CD4-positive, CD25-positive, alpha-beta regulatory T cell (primary cell): ENCODE data around the gene KAZN. TPM values are rescaled to one million over a fixed set of nuclear protein-coding genes. Genes with fewer than 3 reads are reported as not detected.

Experiments
- ATAC-seq, 2 donors: fragments of 150-1000 bp; cut with Tn5 transposase; one replicate each; pipeline ENCODE4 v1.10.0; 2021; ENCODE audit warnings: low read depth in 2 of 2, moderate number of reproducible peaks in 2 of 2, moderate library complexity in 1 of 2
- DNase-seq, 3 donors: peaks; one replicate each; pipeline versions ENCODE4 v3.0.0 to v3.0.0-alpha.2; 2012 to 2022; ENCODE audit warnings: mixed read lengths in 1 of 3
- H3K27ac ChIP-seq: one replicate; pipeline ENCODE4 v1.7.0; 2013; ENCODE audit warnings: mild to moderate bottlenecking, low read length; ENCODE audit not compliant: insufficient read depth, poor library complexity, severe bottlenecking
- H3K27me3 ChIP-seq: one replicate; pipeline ENCODE4 v1.7.0; 2013; ENCODE audit warnings: low read length; ENCODE audit not compliant: control insufficient read depth, insufficient read depth
- H3K36me3 ChIP-seq: one replicate; pipeline ENCODE4 v1.7.0; 2013; ENCODE audit warnings: mild to moderate bottlenecking, low read length, moderate library complexity; ENCODE audit not compliant: control insufficient read depth, insufficient read depth
- H3K4me1 ChIP-seq: 2 replicates; pipeline ENCODE4 v1.7.0; 2013; ENCODE audit warnings: mild to moderate bottlenecking, low read length; ENCODE audit not compliant: insufficient read depth, control insufficient read depth, poor library complexity, severe bottlenecking
- H3K4me3 ChIP-seq: one replicate; pipeline ENCODE4 v1.7.0; 2013; ENCODE audit warnings: low read depth, mild to moderate bottlenecking, low read length, moderate library complexity
- H3K9me3 ChIP-seq, 2 experiments: 1 replicate in 1 of 2; 2 replicates in 1 of 2; pipeline ENCODE4 v1.7.0; 2013; ENCODE audit warnings: low read length in 2 of 2, mild to moderate bottlenecking in 1 of 2, moderate library complexity in 1 of 2; ENCODE audit not compliant: control insufficient read depth in 2 of 2
- H3K27ac Mint-ChIP-seq, 3 donors: one replicate each; pipeline ENCODE4 v1.8.0; 2020 to 2022; ENCODE audit warnings: mild to moderate bottlenecking in 3 of 3, mixed read lengths in 3 of 3, moderate library complexity in 2 of 3
- H3K27me3 Mint-ChIP-seq: one replicate; pipeline ENCODE4 v1.8.0; 2022; ENCODE audit warnings: mild to moderate bottlenecking, mixed read lengths
- H3K36me3 Mint-ChIP-seq: one replicate; pipeline ENCODE4 v1.8.0; 2020; ENCODE audit warnings: mixed read lengths
- H3K4me1 Mint-ChIP-seq, 4 donors: one replicate each; pipeline ENCODE4 v1.8.0; 2020 to 2022; ENCODE audit warnings: mixed read lengths in 4 of 4, mild to moderate bottlenecking in 1 of 4
- H3K4me3 Mint-ChIP-seq, 4 donors: one replicate each; pipeline ENCODE4 v1.8.0; 2020 to 2022; ENCODE audit warnings: mild to moderate bottlenecking in 4 of 4, mixed read lengths in 4 of 4, moderate library complexity in 3 of 4
- H3K9me3 Mint-ChIP-seq, 7 donors: one replicate each; pipeline ENCODE4 v1.8.0; 2020 to 2022; ENCODE audit warnings: mixed read lengths in 7 of 7, mild to moderate bottlenecking in 3 of 7, moderate library complexity in 2 of 7
- polyA plus RNA-seq, 4 donors: library from polyadenylated mRNA; unstranded; fragments of 300-500 nt; fragmentation: Illumina TruSeq; gene quantifications; one replicate each; pipeline ENCODE4 v1.2.3, GENCODE V29; 2021
- total RNA-seq: library from RNA; stranded (reverse); gene quantifications from one replicate; pipeline ENCODE4 v1.2.3, GENCODE V29; 2022

The KAZN gene
- total and polyA plus RNA-seq, 5 donors from 2014 or later, result not detected

DNA sequence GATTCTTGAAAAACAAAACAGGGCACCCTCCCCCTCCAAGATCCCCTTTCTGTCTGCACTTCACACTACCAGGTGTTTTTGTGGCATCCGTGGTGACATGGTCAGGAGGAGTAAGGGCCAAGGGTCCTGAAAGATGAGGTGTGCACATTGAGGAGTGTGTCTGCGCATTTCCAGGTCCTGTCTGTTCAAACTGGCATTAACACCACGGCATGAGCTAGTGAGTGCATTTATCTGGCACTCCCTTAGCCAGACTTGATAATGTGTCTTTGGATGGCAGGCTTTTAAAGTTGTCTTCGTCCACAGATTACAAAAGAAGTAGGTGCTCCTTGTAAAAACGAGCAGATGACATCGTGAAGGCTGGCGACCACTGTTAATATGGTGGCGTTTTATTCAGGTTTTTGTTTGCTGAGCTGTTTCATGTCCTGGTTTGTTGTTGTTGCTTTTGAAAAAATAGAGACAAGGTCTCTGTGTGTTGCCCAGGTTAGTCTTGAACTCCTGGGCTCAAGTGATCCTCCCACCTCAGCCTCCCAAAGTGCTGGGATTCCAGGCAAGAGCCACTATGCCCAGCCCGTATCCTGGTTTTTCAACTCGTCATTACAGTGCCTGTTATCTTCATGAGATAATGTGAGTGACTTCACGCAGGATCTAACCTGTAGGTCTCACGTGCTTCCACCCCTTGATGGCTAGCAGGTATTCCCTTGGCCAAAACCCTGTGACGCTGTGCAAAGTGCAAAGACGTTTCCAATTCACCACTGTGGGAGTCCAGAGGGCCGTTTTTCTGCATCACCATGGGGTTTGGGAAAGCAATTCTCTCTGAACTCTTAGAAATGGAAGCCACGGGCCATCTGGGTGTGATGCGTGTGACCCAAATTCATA lies 559.3 kb downstream of the KAZN start:
- no peak overlapping the region for H3K4me3 Mint-ChIP-seq
- peaks cover 0 to 1% (median 0%) of the 10 kb centered on the region in 7 donors for H3K9me3 Mint-ChIP-seq
- Histone ChIP-seq H3K4me1 (peaks cover 20% of the 10 kb centered on the region), H3K36me3 (no peaks in the 10 kb centered on the region), H3K4me3 (no peak overlapping the region), H3K9me3 (no peaks in the 10 kb centered on the region), H3K27me3 (no peaks in the 10 kb centered on the region), H3K27ac (no peak overlapping the region)
- no peak overlapping the region for H3K27ac Mint-ChIP-seq
- no peak for ATAC-seq
- DNase-seq, result no peak
- H3K27me3 Mint-ChIP-seq, result peaks cover 12% of the 10 kb centered on the region
- H3K4me1 Mint-ChIP-seq, result peaks cover 0 to 18% (median 6%) of the 10 kb centered on the region in 4 donors
- no peaks in the 10 kb centered on the region for H3K36me3 Mint-ChIP-seq

DNA sequence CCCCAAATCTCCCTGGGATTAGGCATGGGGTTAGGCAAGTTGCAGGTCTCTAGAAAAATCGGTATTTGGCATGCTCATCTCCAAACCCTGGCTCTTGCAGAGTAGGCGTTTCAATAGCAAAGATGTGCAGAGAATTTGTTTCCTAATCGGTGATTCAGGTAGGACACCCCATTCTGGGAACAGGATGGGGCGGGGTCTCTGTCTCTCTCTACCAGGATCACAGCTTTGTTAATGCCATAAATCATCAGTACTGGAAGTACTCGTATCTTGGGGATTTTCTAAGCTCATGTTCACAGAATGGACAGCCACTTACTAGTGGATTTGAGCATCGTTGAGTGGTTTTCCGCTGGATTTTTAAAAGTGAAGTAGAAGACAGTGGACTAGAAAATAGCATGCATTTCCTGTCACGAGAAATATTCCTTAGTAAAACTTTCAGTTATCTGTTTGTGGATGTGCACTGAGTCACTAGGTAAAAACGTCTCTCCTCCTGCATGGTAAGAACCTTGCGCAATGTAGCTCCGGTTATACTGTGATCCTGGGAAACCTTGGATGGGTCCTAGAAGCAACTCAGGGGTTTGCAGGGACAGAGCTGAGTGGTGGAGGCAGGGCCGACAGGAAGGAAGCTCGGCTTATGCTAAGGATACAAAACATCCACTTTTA lies 560.2 kb downstream of the KAZN start:
- H3K27ac ChIP-seq, result no peak overlapping the region
- ATAC-seq, result no peak
- Mint-ChIP-seq H3K36me3 (no peaks in the 10 kb centered on the region), H3K4me1 (peaks cover 0 to 18% (median 6%) of the 10 kb centered on the region in 4 donors), H3K4me3 (no peak overlapping the region), H3K27ac (no peak overlapping the region), H3K9me3 (peaks cover 0 to 4% (median 0%) of the 10 kb centered on the region in 7 donors), H3K27me3 (peaks cover 12% of the 10 kb centered on the region)
- H3K4me1 ChIP-seq, result peaks cover 12% of the 10 kb centered on the region
- H3K9me3 ChIP-seq, result no peaks in the 10 kb centered on the region
- no peak for DNase-seq
- no peaks in the 10 kb centered on the region for H3K27me3 ChIP-seq
- H3K36me3 ChIP-seq, result no peaks in the 10 kb centered on the region
- H3K4me3 ChIP-seq, result no peak overlapping the region

DNA sequence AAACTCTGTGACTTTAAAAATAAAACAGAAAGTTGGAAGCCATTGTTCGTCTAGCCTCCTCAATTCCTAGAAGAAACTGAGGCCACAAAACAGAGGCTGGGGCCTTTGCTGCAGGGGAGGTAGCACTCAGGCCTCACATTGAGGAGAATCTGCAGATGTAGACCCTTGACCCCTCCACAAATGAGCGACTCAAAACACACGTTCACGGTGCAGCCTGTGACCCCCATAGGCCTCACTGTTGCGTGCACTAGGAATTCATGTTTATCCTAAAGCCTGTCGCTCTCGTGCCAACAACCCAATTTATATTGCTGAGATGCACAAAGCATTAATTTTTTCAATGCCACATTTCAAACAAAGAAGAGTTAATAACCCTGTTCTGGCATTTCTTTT lies 560.7 kb downstream of the KAZN start:
- H3K27ac ChIP-seq, result no peak overlapping the region
- no peaks in the 10 kb centered on the region for H3K36me3 Mint-ChIP-seq

DNA sequence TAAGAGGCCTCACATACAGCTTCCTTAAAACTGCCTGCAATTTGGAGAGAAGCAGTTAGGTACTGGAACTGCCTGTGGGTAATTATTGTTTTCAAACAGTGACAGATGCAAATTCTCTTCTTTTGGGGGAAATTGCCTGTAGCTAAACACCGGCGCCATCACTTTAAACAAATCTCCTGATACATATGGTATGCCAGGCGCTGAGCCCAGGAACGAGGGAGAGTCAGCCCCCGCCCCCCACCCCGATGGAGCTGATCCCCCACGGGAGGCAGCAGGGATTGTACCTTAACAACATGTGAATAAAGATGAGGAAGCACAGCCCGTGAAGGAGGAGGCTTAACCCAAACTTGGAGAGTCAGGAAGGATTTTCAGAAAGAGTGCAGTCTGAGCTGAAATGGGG lies 562.1 kb downstream of the KAZN start:
- Mint-ChIP-seq H3K36me3 (no peaks in the 10 kb centered on the region), H3K27ac (no peak overlapping the region), H3K4me3 (no peak overlapping the region), H3K4me1 (peaks cover 0 to 10% (median 3%) of the 10 kb centered on the region in 4 donors), H3K27me3 (peaks cover 5% of the 10 kb centered on the region), H3K9me3 (peaks cover 0 to 4% (median 0%) of the 10 kb centered on the region in 7 donors)
- no peak for DNase-seq
- ATAC-seq, result no peak
- Histone ChIP-seq H3K9me3 (no peaks in the 10 kb centered on the region), H3K36me3 (no peaks in the 10 kb centered on the region), H3K27me3 (no peaks in the 10 kb centered on the region), H3K4me1 (peaks cover 3% of the 10 kb centered on the region), H3K4me3 (no peak overlapping the region), H3K27ac (no peak overlapping the region)

More for the DNA sequence above, 560.7 kb downstream of the KAZN start:
- Mint-ChIP-seq H3K4me3 (no peak overlapping the region), H3K27ac (no peak overlapping the region), H3K9me3 (peaks cover 0 to 4% (median 0%) of the 10 kb centered on the region in 7 donors), H3K27me3 (peaks cover 12% of the 10 kb centered on the region), H3K4me1 (peaks cover 0 to 17% (median 6%) of the 10 kb centered on the region in 4 donors)
- H3K4me3 ChIP-seq, result no peak overlapping the region
- no peaks in the 10 kb centered on the region for H3K9me3 ChIP-seq
- DNase-seq, result no peak
- no peaks in the 10 kb centered on the region for H3K36me3 ChIP-seq
- peaks cover 7% of the 10 kb centered on the region for H3K4me1 ChIP-seq
- H3K27me3 ChIP-seq, result no peaks in the 10 kb centered on the region
- no peak for ATAC-seq

DNA sequence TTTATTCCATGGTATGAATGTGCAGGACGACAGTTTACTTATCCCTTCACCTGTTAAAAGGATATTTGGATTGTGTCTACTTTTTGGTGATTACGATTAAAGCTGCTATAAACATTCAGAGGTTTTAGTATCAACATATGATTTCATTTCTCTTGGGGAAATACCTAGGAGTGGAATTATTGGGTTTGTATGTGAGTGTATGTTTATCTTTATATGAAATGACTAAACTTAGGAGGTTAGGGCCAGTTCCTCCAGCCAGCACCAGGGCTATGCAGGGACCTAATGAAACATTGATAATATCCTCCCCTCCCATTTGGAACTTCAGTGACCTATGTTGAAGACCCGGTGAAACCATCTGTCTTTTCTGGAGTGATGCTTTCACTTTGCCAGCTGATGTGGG lies 568.9 kb downstream of the KAZN start:
- no peak for DNase-seq
- no peaks in the 10 kb centered on the region for H3K4me1 Mint-ChIP-seq
- H3K4me3 Mint-ChIP-seq, result no peak overlapping the region
- H3K36me3 Mint-ChIP-seq, result no peaks in the 10 kb centered on the region
- Histone ChIP-seq H3K4me1 (no peaks in the 10 kb centered on the region), H3K9me3 (no peaks in the 10 kb centered on the region), H3K27me3 (no peaks in the 10 kb centered on the region), H3K4me3 (no peak overlapping the region), H3K27ac (no peak overlapping the region), H3K36me3 (no peaks in the 10 kb centered on the region)
- ATAC-seq, result no peak
- H3K27me3 Mint-ChIP-seq, result peaks cover 14% of the 10 kb centered on the region
- H3K9me3 Mint-ChIP-seq, result peaks cover 0 to 2% (median 0%) of the 10 kb centered on the region in 7 donors
- no peak overlapping the region for H3K27ac Mint-ChIP-seq
